HepG2 (cell line): ENCODE results near the gene PPP1R18. TPM values are rescaled to one million over a fixed set of nuclear protein-coding genes. Genes with fewer than 3 reads are reported as not detected.
A peak's percentile ranks its signal among the peaks of the same experiment; 100 is the strongest.

Experiments
- AHDC1 ChIP-seq: sonication (generic); formaldehyde crosslinking; IDR thresholded peaks from 2 replicates; pipeline ENCODE4 v1.5.1; 2020; ENCODE audit warnings: mild to moderate bottlenecking, missing genetic modification reagents, borderline replicate concordance
- ARID5B ChIP-seq: IDR thresholded peaks from 2 replicates; pipeline ENCODE4 v1.4.0; 2020; ENCODE audit warnings: mild to moderate bottlenecking, missing genetic modification reagents
- CENPT ChIP-seq: sonication (generic); formaldehyde crosslinking; IDR thresholded peaks from 2 replicates; pipeline ENCODE4 v1.8.0; 2022; ENCODE audit warnings: low read depth, mild to moderate bottlenecking, moderate library complexity, missing genetic modification reagents
- ISL2 ChIP-seq: sonication (generic); formaldehyde crosslinking; IDR thresholded peaks from 2 replicates; pipeline ENCODE4 v1.5.0; 2020; ENCODE audit warnings: missing genetic modification reagents
- MAZ ChIP-seq, 2 experiments: sonication (generic) in 1 of 2; formaldehyde crosslinking in 1 of 2; IDR thresholded peaks; 2 replicates each; pipeline versions ENCODE4 v1.5.0 to v1.6.1; 2012 to 2020; ENCODE audit warnings: low read depth in 2 of 2, mild to moderate bottlenecking in 2 of 2, borderline replicate concordance in 1 of 2, improper control_type of control experiment in 1 of 2, low read length in 1 of 2, missing genetic modification reagents in 1 of 2, moderate library complexity in 1 of 2
- NRL ChIP-seq: sonication (generic); formaldehyde crosslinking; IDR thresholded peaks from 2 replicates; pipeline ENCODE4 v1.5.0; 2020; ENCODE audit warnings: missing genetic modification reagents, mild to moderate bottlenecking, moderate library complexity, borderline replicate concordance
- PAWR ChIP-seq: sonication (generic); formaldehyde crosslinking; IDR thresholded peaks from 2 replicates; pipeline ENCODE4 v1.4.0; 2020; ENCODE audit warnings: missing genetic modification reagents, mild to moderate bottlenecking, borderline replicate concordance
- ZBTB37 ChIP-seq: sonication (generic); formaldehyde crosslinking; IDR thresholded peaks from 2 replicates; pipeline ENCODE4 v1.4.0; 2020; ENCODE audit warnings: mild to moderate bottlenecking, missing genetic modification reagents
- ZBTB38 ChIP-seq: sonication (generic); formaldehyde crosslinking; IDR thresholded peaks from 2 replicates; pipeline ENCODE4 v1.5.1; 2020; ENCODE audit warnings: mild to moderate bottlenecking, missing genetic modification reagents
- ZC3H4 ChIP-seq: sonication (generic); formaldehyde crosslinking; IDR thresholded peaks from 2 replicates; pipeline ENCODE4 v1.4.0; 2020; ENCODE audit warnings: missing genetic modification reagents, borderline replicate concordance
- ZFX ChIP-seq: sonication (generic); formaldehyde crosslinking; IDR thresholded peaks from 2 replicates; pipeline ENCODE4 v1.4.0; 2020; ENCODE audit warnings: mild to moderate bottlenecking, low read depth, missing genetic modification reagents, moderate library complexity
- ZNF230 ChIP-seq: sonication (generic); formaldehyde crosslinking; IDR thresholded peaks from 2 replicates; pipeline ENCODE4 v1.4.0; 2020; ENCODE audit warnings: mild to moderate bottlenecking, missing genetic modification reagents
- ZNF274 ChIP-seq: sonication (generic); formaldehyde crosslinking; IDR thresholded peaks from 2 replicates; pipeline ENCODE4 v1.5.1; 2020; ENCODE audit warnings: mild to moderate bottlenecking, missing genetic modification reagents
- ZNF484 ChIP-seq: sonication (generic); formaldehyde crosslinking; IDR thresholded peaks from 2 replicates; pipeline ENCODE4 v1.5.1; 2020; ENCODE audit warnings: mild to moderate bottlenecking, low read depth, missing genetic modification reagents, borderline replicate concordance
- ZNF703 ChIP-seq: sonication (generic); formaldehyde crosslinking; IDR thresholded peaks from 2 replicates; pipeline ENCODE4 v1.5.1; 2020; ENCODE audit warnings: missing genetic modification reagents, mild to moderate bottlenecking, moderate library complexity, borderline replicate concordance
- polyA plus RNA-seq, 8 experiments: library from polyadenylated mRNA; depleted of rRNA in 3 of 8; stranded (reverse) in 7 of 8; unstranded in 1 of 8; fragments of >200 nt; fragmentation: Illumina TruSeq in 4 of 8; extraction: Trizol in 4 of 8; gene quantifications; 2 replicates each; pipeline versions ENCODE4 v1.2.1 to v1.2.3, GENCODE V29; 2011 to 2016; ENCODE audit warnings: low read depth in 4 of 8, missing spikeins in 1 of 8, mixed read lengths in 1 of 8; ENCODE audit not compliant: insufficient read depth in 1 of 8
- total RNA-seq, 5 experiments: library from RNA; depleted of rRNA; stranded (reverse); fragments of >200 nt; fragmentation: Illumina TruSeq; extraction: Trizol; gene quantifications; 2 replicates each; pipeline ENCODE4 v1.2.3, GENCODE V29; 2016; ENCODE audit warnings: low read depth in 1 of 5

The PPP1R18 gene
- total and polyA plus RNA-seq, 2 of the 13 experiments (the other 11 are each of a cell fraction or from before 2014, with no cell fraction given): 4.9 to 9.2 TPM

- no peak for TF ChIP-seq AHDC1 (CRISPR knock-in tag)
- TF ChIP-seq ARID5B (CRISPR knock-in tag): no peak; the same call in 1 of the 2 replicates
- TF ChIP-seq ZBTB38 (CRISPR knock-in tag): peak; percentile 58; the same call in 1 of the 2 replicates
- peak; percentile 52; the same call in 1 of the 2 replicates for TF ChIP-seq ISL2 (CRISPR knock-in tag)
- TF ChIP-seq ZC3H4 (CRISPR knock-in tag): 0 out of 2 replicates have a peak, but pooled peaks have one; percentile 41
- TF ChIP-seq NRL (CRISPR knock-in tag): 0 out of 2 replicates have a peak, but pooled peaks have one; percentile 32
- no peak for TF ChIP-seq ZNF484 (CRISPR knock-in tag)
- TF ChIP-seq MAZ (IDR thresholded peaks at IDR 0.05; ENCODE audit: borderline replicate concordance, low read depth, low read length): peak; percentile 93
- TF ChIP-seq MAZ (CRISPR knock-in tag; IDR thresholded peaks at IDR 0.05; ENCODE audit: low read depth): no peak; the same call in none of the 2 replicates
- peak; percentile 59; the same call in 1 of the 2 replicates for TF ChIP-seq ZNF274 (CRISPR knock-in tag)
- TF ChIP-seq CENPT (CRISPR knock-in tag): 0 out of 2 replicates have a peak, but pooled peaks have one; percentile 34
- no peak for TF ChIP-seq ZBTB37 (CRISPR knock-in tag)
- no peak for TF ChIP-seq ZFX
- no peak for TF ChIP-seq PAWR
- no peak for TF ChIP-seq ZNF230 (CRISPR knock-in tag)
- TF ChIP-seq ZNF703: no peak; the same call in 1 of the 2 replicates
These were observed 33.6 kb upstream of the PPP1R18 start, which contains the start of gene TUBB (continued) for GRCh38 chr6:30719791-30720737.
